ENCODE results near the gene GALNT8. TPM values are rescaled to one million over a fixed set of nuclear protein-coding genes. Genes with fewer than 3 reads are reported as not detected.

Gene GALNT8
- total and polyA plus RNA-seq, 4 experiments from 2014 or later, result 0.99 to 3.4 (median 1.6) TPM

DNA sequence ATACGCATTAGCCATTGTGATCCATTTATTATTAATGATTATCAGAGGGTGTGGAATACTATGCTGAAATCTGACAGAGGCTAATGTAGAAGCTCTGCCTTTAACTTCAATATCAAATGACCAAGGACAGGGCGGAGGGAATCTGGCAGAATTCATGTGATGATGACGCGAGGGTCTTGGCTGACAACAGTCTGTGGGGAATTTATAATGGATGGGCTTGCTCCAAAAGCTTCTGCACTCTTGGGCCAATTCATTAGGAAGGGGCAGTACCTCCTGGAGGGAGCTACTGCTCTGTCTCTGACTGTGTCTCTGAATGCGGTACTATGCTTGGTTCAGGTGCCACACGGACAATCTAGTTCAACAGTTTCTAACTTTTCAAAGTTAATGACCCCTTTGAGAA, 46.2 kb downstream of the GALNT8 start:
- intact Hi-C loops (cut with micrococcal nuclease), result no loop called here
- no peak overlapping the region for H3K4me3 Mint-ChIP-seq
- Histone ChIP-seq H3K27me3 (ENCODE audit: insufficient read depth, low read length) (no peaks in the 10 kb centered on the region), H3K9me3 (ENCODE audit: control insufficient read depth in 1 of 2, low read length in 2 of 2) (no peaks in the 10 kb centered on the region), H3K4me3 (ENCODE audit: low read length in 2 of 2) (no peak overlapping the region), H3K36me3 (ENCODE audit: insufficient read depth, low read length) (no peaks in the 10 kb centered on the region), H3K4me1 (ENCODE audit: insufficient read depth, low read length) (no peaks in the 10 kb centered on the region), H3K27ac (ENCODE audit: low read depth, low read length) (no peak overlapping the region)
- H3K27ac Mint-ChIP-seq, result no peak overlapping the region
- POLR2A ChIA-PET (ENCODE audit: partially characterized antibody), result interaction anchor here (0.9 kb wide), 1 partner anchor 10 kb away, joined by 3 read pairs; no protein-coding TSS in a partner anchor
- no peak for DNase-seq
- CTCF ChIA-PET (ENCODE audit: partially characterized antibody), result interaction anchor here (1.5 to 1.9 kb wide), 3 partner anchors 8 to 89 kb away, joined by 4 to 9 read pairs (median 4); no protein-coding TSS in a partner anchor
- H3K4me1 Mint-ChIP-seq, result peaks cover 0 to 11% (median under 1%) of the 10 kb centered on the region in 4 donors
- H3K9me3 Mint-ChIP-seq, result no peaks in the 10 kb centered on the region
- H3K36me3 Mint-ChIP-seq, result peaks cover 0 to 5% of the 10 kb centered on the region in 2 donors
- H3K27me3 Mint-ChIP-seq, result peaks cover 0 to 4% of the 10 kb centered on the region in 2 donors

DNA sequence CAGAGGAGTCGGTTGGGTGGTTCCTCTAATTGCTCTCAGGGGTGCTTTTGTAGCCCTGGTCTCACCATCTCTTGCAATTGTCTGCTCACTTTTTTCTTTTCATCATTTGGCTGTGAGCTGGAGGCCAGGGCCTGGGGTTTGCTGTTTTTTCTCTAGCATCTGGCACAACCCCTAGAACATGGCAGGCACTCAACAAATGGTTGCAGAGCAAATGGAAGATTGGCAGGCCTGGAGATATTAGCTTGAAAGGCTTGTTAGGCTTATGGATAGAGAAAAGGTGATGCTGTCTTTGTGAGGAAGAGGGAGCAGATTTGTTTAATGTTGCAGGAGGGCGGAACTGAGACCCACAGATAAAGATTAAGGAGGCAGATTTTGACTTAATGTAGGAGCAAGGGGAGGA, 47.0 kb downstream of the GALNT8 start:
- CTCF ChIA-PET (ENCODE audit: partially characterized antibody), result interaction anchor here (1.5 to 1.9 kb wide), 2 partner anchors 9 to 88 kb away, joined by 4 to 9 read pairs; no protein-coding TSS in a partner anchor
- no peaks in the 10 kb centered on the region for H3K4me1 ChIP-seq (ENCODE audit: insufficient read depth, low read length)
- POLR2A ChIA-PET (ENCODE audit: partially characterized antibody), result interaction anchor here (0.9 kb wide), 1 partner anchor 9 kb away, joined by 3 read pairs; no protein-coding TSS in a partner anchor

DNA sequence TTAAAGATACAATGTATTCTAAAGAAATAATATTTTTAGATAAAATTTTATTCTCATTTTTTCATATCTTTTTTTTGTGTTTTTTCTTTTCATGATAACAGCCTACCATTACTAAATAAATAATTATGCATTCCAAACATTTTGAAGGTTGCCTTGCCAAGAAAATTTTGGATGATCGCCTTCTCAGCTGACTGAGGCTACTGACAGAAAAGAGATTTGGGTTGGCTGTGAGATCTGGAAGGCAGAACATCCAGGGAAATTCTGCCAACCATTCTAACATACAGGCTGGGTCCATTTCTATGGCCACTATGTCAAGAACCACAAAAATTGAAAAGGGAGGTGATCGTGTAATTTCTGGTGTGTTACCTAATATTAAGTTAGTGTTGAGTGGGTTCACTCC, 48.1 kb downstream of the GALNT8 start:
- H3K36me3 ChIP-seq (ENCODE audit: insufficient read depth, low read length), result no peaks in the 10 kb centered on the region
- Mint-ChIP-seq H3K4me1 (peaks cover 0 to 7% (median under 1%) of the 10 kb centered on the region in 4 donors), H3K27ac (no peak overlapping the region), H3K27me3 (peaks cover 0 to 4% of the 10 kb centered on the region in 2 donors), H3K36me3 (peaks cover 0 to 5% of the 10 kb centered on the region in 2 donors), H3K4me3 (no peak overlapping the region), H3K9me3 (no peaks in the 10 kb centered on the region)
- intact Hi-C loops (cut with micrococcal nuclease), result no loop called here
- no peaks in the 10 kb centered on the region for H3K27me3 ChIP-seq (ENCODE audit: insufficient read depth, low read length)
- POLR2A ChIA-PET (ENCODE audit: partially characterized antibody), result no interaction called here
- no peak for DNase-seq
- no peak overlapping the region for H3K4me3 ChIP-seq (ENCODE audit: low read length in 2 of 2)
- no peaks in the 10 kb centered on the region for H3K9me3 ChIP-seq (ENCODE audit: control insufficient read depth in 1 of 2, low read length in 2 of 2)
- no peak overlapping the region for H3K27ac ChIP-seq (ENCODE audit: low read depth, low read length)
- CTCF ChIA-PET (ENCODE audit: partially characterized antibody), result interaction anchor here (0.9 to 1.2 kb wide), 2 partner anchors 9 to 11 kb away, joined by 3 to 6 read pairs; no protein-coding TSS in a partner anchor
- H3K4me1 ChIP-seq (ENCODE audit: insufficient read depth, low read length), result no peaks in the 10 kb centered on the region

More for the DNA sequence above, 47.0 kb downstream of the GALNT8 start:
- no peak for DNase-seq
- no peak overlapping the region for H3K4me3 Mint-ChIP-seq
- H3K4me1 Mint-ChIP-seq, result peaks cover 0 to 11% (median under 1%) of the 10 kb centered on the region in 4 donors
- no peaks in the 10 kb centered on the region for H3K36me3 ChIP-seq (ENCODE audit: insufficient read depth, low read length)
- no peaks in the 10 kb centered on the region for H3K27me3 ChIP-seq (ENCODE audit: insufficient read depth, low read length)
- H3K27ac ChIP-seq (ENCODE audit: low read depth, low read length), result no peak overlapping the region
- no peaks in the 10 kb centered on the region for H3K9me3 ChIP-seq (ENCODE audit: control insufficient read depth in 1 of 2, low read length in 2 of 2)
- intact Hi-C loops (cut with micrococcal nuclease), result no loop called here
- no peak overlapping the region for H3K27ac Mint-ChIP-seq
- peaks cover 0 to 4% of the 10 kb centered on the region in 2 donors for H3K27me3 Mint-ChIP-seq
- peaks cover 0 to 5% of the 10 kb centered on the region in 2 donors for H3K36me3 Mint-ChIP-seq
- no peaks in the 10 kb centered on the region for H3K9me3 Mint-ChIP-seq
- H3K4me3 ChIP-seq (ENCODE audit: low read length in 2 of 2), result no peak overlapping the region

DNA sequence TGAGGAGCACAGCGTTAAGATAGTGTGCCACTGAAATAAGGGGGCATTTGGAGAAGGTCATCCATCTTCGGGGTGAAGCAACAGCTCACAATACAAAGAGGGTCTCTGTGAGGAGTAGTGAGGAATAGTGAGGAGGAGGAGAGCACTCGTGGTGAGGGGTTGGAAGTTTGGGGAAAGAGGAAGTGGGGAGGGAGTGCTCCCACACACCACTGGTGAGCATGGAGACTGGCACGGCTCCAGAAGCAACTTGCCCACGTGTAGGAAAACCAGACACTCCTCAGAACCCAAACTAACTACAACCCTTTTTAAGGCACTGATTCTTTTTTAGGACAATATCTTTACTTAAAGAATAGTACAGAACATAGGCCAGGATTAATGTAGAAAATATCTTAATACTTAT, 48.9 kb downstream of the GALNT8 start:
- Mint-ChIP-seq H3K4me3 (no peak overlapping the region), H3K4me1 (no peaks in the 10 kb centered on the region), H3K27ac (no peak overlapping the region), H3K36me3 (peaks cover 0 to 1% of the 10 kb centered on the region in 2 donors), H3K27me3 (peaks cover 0 to 4% of the 10 kb centered on the region in 2 donors), H3K9me3 (peaks cover 0 to under 1% (median 0%) of the 10 kb centered on the region in 8 donors)
- Histone ChIP-seq H3K27me3 (ENCODE audit: insufficient read depth, low read length) (no peaks in the 10 kb centered on the region), H3K4me3 (ENCODE audit: low read length in 2 of 2) (no peak overlapping the region), H3K9me3 (ENCODE audit: control insufficient read depth in 1 of 2, low read length in 2 of 2) (no peaks in the 10 kb centered on the region), H3K4me1 (ENCODE audit: insufficient read depth, low read length) (no peaks in the 10 kb centered on the region), H3K36me3 (ENCODE audit: insufficient read depth, low read length) (no peaks in the 10 kb centered on the region), H3K27ac (ENCODE audit: low read depth, low read length) (no peak overlapping the region)
- intact Hi-C loops (cut with micrococcal nuclease), result no loop called here
- DNase-seq, result no peak
- ChIA-PET CTCF (ENCODE audit: partially characterized antibody) (interaction anchor here (1.3 kb wide), 1 partner anchor 9 kb away, joined by 4 read pairs; no protein-coding TSS in a partner anchor), POLR2A (ENCODE audit: partially characterized antibody) (no interaction called here)

DNA sequence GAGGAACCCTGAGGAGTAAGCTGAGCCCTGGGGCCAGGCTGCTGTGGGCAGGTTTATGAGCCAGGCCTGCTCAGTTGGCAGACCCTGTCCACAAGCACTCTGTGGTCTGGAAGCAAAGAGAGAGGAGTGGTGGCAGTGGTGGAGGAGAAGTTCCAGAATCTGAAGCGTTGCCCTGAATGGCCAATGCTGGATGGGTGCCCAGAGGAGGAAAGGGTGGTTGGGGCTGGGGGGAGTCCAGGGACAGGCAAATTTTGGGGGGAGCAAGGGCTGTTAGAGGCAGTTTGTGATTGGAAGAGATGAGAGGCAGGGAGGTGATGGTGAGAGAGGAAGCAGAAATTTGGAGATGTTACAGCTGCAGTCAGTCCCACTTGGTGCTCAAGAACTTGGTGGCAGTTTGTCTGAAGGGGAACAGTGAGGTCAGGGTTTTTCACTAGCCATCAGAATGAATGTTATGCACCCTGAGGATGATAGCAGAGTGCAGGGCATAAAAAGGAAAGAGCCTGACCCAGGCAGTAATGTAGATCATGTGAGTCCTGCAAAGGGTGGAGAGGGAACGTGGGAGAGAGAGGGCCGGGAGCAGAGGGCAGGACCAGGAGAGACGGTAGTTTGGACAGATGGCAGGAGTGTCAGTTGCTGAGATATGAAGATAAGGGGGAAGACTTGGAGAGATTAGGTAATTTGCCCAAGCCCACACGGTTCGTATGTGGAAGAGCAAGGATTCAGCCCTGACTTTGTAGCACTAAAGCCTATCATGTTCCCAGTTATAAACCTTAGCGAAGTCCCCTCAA, 51.2 kb downstream of the GALNT8 start:
- no peak overlapping the region for H3K27ac ChIP-seq (ENCODE audit: low read depth, low read length)
- H3K27ac Mint-ChIP-seq, result no peak overlapping the region
- POLR2A ChIA-PET (ENCODE audit: partially characterized antibody), result no interaction called here

DNA sequence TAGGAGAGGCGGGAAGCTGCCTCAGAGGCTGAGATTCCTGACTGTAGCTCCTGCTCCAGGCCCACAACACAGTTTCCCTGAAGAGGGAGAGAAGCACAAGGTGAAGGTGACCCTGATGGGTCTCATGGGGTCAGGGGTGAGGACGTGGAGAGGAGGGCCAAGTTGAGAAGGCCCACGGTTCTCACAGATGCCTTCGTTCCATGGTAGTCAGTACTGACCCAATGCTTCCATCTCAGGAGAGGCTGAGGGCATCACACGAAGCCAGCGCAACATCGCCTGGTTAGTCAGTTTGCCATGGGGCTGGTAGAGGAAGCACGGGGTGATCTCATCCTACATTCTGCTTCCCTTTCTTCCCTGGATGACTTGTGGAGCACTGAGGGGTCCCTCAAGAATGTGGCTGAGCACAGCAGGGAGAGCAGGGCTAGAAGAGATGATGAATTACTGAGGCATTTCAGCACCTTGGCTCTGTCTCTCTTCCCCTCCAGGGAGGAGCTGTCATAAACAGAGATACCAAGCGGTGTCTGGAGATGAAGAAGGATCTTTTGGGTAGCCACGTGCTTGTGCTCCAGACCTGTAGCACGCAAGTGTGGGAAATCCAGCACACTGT, 51.9 kb downstream of the GALNT8 start:
- Mint-ChIP-seq H3K9me3 (peaks cover 0 to 3% (median 0%) of the 10 kb centered on the region in 8 donors), H3K27ac (no peak overlapping the region), H3K4me3 (no peak overlapping the region), H3K36me3 (no peaks in the 10 kb centered on the region), H3K27me3 (peaks cover 2 to 4% of the 10 kb centered on the region in 2 donors), H3K4me1 (no peaks in the 10 kb centered on the region)
- intact Hi-C loops (cut with micrococcal nuclease), result no loop called here
- no peaks in the 10 kb centered on the region for H3K27me3 ChIP-seq (ENCODE audit: insufficient read depth, low read length)
- no peak for DNase-seq
- ChIA-PET CTCF (ENCODE audit: partially characterized antibody) (no interaction called here), POLR2A (ENCODE audit: partially characterized antibody) (no interaction called here)
- no peaks in the 10 kb centered on the region for H3K36me3 ChIP-seq (ENCODE audit: insufficient read depth, low read length)
- no peak overlapping the region for H3K27ac ChIP-seq (ENCODE audit: low read depth, low read length)
- no peaks in the 10 kb centered on the region for H3K9me3 ChIP-seq (ENCODE audit: control insufficient read depth in 1 of 2, low read length in 2 of 2)
- no peak overlapping the region for H3K4me3 ChIP-seq (ENCODE audit: low read length in 2 of 2)
- H3K4me1 ChIP-seq (ENCODE audit: insufficient read depth, low read length), result no peaks in the 10 kb centered on the region

More for the DNA sequence above, 51.2 kb downstream of the GALNT8 start:
- Mint-ChIP-seq H3K4me1 (no peaks in the 10 kb centered on the region), H3K27me3 (peaks cover 2 to 4% of the 10 kb centered on the region in 2 donors), H3K36me3 (no peaks in the 10 kb centered on the region), H3K4me3 (no peak overlapping the region), H3K9me3 (peaks cover 0 to 3% (median 0%) of the 10 kb centered on the region in 8 donors)
- CTCF ChIA-PET (ENCODE audit: partially characterized antibody), result no interaction called here
- no peaks in the 10 kb centered on the region for H3K27me3 ChIP-seq (ENCODE audit: insufficient read depth, low read length)
- no peak for DNase-seq
- no peaks in the 10 kb centered on the region for H3K36me3 ChIP-seq (ENCODE audit: insufficient read depth, low read length)
- H3K4me1 ChIP-seq (ENCODE audit: insufficient read depth, low read length), result no peaks in the 10 kb centered on the region
- H3K9me3 ChIP-seq (ENCODE audit: control insufficient read depth in 1 of 2, low read length in 2 of 2), result no peaks in the 10 kb centered on the region
- intact Hi-C loops (cut with micrococcal nuclease), result no loop called here
- no peak overlapping the region for H3K4me3 ChIP-seq (ENCODE audit: low read length in 2 of 2)

DNA sequence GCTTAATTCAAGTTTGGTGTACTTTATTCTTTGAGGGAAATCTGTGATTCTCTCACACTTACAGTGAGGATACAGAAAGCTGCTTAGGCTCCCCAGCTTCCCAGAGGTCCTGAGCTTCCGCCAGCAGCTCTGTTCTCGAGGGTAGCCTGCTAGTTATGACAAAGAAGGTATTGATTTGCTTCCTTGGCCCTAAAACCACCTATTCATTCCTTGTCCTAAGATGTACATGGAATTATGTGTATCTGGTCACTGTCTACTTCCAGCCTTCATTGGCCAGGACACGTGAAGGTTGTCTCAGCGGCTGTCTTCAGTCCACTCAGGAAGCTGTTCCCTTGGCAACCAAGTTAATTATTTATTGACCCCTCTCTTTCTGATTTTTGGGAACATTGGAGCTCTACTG, 55.7 kb downstream of the GALNT8 start:
- H3K9me3 Mint-ChIP-seq, result peaks cover 0 to 3% (median 0%) of the 10 kb centered on the region in 8 donors
- H3K4me1 Mint-ChIP-seq, result no peaks in the 10 kb centered on the region
- intact Hi-C loops (cut with micrococcal nuclease), result no loop called here
- H3K4me3 ChIP-seq (ENCODE audit: low read length in 2 of 2), result no peak overlapping the region
- ChIA-PET POLR2A (ENCODE audit: partially characterized antibody) (interaction anchor here (1.4 kb wide), 1 partner anchor 9 kb away, joined by 3 read pairs; no protein-coding TSS in a partner anchor), CTCF (ENCODE audit: partially characterized antibody) (no interaction called here)
- H3K4me1 ChIP-seq (ENCODE audit: insufficient read depth, low read length), result no peaks in the 10 kb centered on the region
- no peak overlapping the region for H3K27ac Mint-ChIP-seq
- peaks cover 3 to 7% of the 10 kb centered on the region in 2 donors for H3K27me3 Mint-ChIP-seq
- H3K27ac ChIP-seq (ENCODE audit: low read depth, low read length), result no peak overlapping the region
- H3K4me3 Mint-ChIP-seq, result no peak overlapping the region
- H3K9me3 ChIP-seq (ENCODE audit: control insufficient read depth in 1 of 2, low read length in 2 of 2), result no peaks in the 10 kb centered on the region
- no peaks in the 10 kb centered on the region for H3K36me3 ChIP-seq (ENCODE audit: insufficient read depth, low read length)
- DNase-seq, result no peak
- no peaks in the 10 kb centered on the region for H3K36me3 Mint-ChIP-seq
- no peaks in the 10 kb centered on the region for H3K27me3 ChIP-seq (ENCODE audit: insufficient read depth, low read length)

Measured in CD4-positive, alpha-beta memory T cell (primary cell).